Astrocyte (in vitro differentiated cells and primary cell): ENCODE measurements around the gene PRKD2.

Source experiments
- CTCF ChIP-seq: IDR thresholded peaks from 2 replicates; pipeline ENCODE4 v1.5.1; 2011; ENCODE audit warnings: low read depth, mild to moderate bottlenecking, inconsistent platforms, low read length, moderate library complexity; ENCODE audit not compliant: insufficient read depth
- EZH2 ChIP-seq: IDR thresholded peaks from 2 replicates; pipeline ENCODE4 v1.6.1; 2012; ENCODE audit warnings: mild to moderate bottlenecking, low read length, inconsistent platforms; ENCODE audit not compliant: insufficient read depth

DNA sequence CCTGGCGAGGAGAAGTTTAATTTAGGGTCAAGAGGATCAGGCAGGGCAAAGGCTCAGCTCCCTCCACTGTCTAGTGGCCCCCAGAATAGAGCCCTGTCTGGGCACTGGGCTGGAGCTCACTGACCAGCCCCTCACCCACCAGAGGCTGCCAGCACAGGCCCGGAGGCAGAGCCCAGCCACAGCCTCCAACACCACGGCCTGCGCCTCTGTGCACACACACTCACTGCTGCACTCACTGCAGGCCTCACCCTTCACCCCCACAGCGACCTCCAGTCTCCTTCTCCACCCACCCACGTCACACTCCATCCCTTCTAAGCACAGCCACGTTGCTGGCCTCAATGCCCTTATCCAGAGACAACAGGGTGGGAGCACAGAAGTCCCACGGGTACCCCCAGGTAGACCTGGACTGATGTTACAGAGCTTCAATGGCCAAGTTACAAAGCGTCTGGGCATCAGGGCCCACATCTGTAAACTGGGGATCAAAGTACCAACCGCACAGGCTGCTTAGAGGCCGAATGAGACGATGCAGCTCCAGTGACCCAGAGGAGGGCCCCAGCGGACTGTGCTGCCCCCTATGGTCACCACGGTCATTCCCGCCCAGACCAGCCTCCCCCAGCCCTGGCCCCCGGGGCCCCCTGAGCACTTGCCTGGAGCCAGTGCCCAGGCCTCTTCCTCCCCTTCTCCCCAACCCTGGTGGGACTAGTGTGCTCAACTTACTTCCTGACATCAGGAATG is 4.5 kb upstream of the PRKD2 start:
- TF ChIP-seq CTCF (no peak), EZH2 (no peak)
